ENCODE data around the gene GADL1.

GADL1 gene

DNA sequence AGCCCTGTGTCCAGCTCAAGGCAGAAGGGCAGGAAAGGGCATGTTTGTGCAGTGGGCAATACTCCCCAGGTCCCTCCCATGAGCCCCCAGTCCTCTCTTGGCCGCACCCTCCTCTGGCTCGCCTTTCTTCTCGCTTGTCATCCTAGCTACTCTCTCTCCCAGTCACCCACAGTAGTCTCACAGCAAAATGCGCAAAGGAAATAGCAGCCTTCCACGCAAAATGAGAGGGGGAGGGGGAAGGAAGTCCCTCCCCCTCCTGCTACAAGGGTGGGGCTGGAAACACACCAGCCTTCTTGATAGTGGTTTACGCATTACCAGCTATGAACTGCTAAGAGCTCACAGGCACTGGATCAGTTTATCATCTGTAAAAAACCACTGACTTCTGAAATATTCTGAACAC is 83.8 kb downstream of the GADL1 start:
- no peaks in the 10 kb centered on the region for H3K9me3 ChIP-seq (ENCODE audit: control insufficient read depth, low read length)
- H3K14ac ChIP-seq (ENCODE audit: low read length in 2 of 2), result no peak overlapping the region
- H2BK12ac ChIP-seq (ENCODE audit: low read length in 2 of 2), result no peak overlapping the region
- no peaks in the 10 kb centered on the region for H3K36me3 ChIP-seq (ENCODE audit: control insufficient read depth in 1 of 2, insufficient read depth in 2 of 2, low read depth in 1 of 2, low read length in 2 of 2)
- H2AK5ac ChIP-seq (ENCODE audit: low read length, severe bottlenecking), result no peak overlapping the region
- peak overlapping the region; percentile 66 for H3K9ac ChIP-seq (ENCODE audit: low read length)
- H3K4me3 ChIP-seq (ENCODE audit: insufficient read depth in 1 of 2, low read depth in 1 of 2, low read length in 2 of 2), result peak overlapping the region in 1 of 2 experiments; percentile 59
- WGBS, result 83% methylated on average over 3 of the region's 6 CpGs
- H3K27ac ChIP-seq (ENCODE audit: low read length, poor library complexity, severe bottlenecking), result no peak overlapping the region
- H3K27me3 ChIP-seq (ENCODE audit: control insufficient read depth in 1 of 2, insufficient read depth in 1 of 2, low read length in 2 of 2), result peaks cover 0 to 4% of the 10 kb centered on the region in 2 experiments
- DNase-seq, result no peak
- no peak overlapping the region for H2AFZ ChIP-seq (ENCODE audit: low read depth, low read length)
- no peak overlapping the region for H3K23ac ChIP-seq (ENCODE audit: low read length in 2 of 2)
- no peak overlapping the region for H2BK15ac ChIP-seq (ENCODE audit: low read depth, poor library complexity, severe bottlenecking)
- no peaks in the 10 kb centered on the region for H3K79me1 ChIP-seq (replicated peaks; ENCODE audit: low read length, poor library complexity, severe bottlenecking)
- no peak overlapping the region for H4K8ac ChIP-seq (ENCODE audit: low read length)
- no peak overlapping the region for H2BK5ac ChIP-seq (ENCODE audit: low read depth, low read length, poor library complexity, severe bottlenecking)
- no peaks in the 10 kb centered on the region for H3K4me1 ChIP-seq (ENCODE audit: control insufficient read depth, insufficient read depth, low read depth, low read length)
- H2BK120ac ChIP-seq (ENCODE audit: low read depth, low read length), result no peak overlapping the region
- H4K91ac ChIP-seq (ENCODE audit: low read length), result peak overlapping the region; percentile 32
- H3K4me2 ChIP-seq (ENCODE audit: low read length, poor library complexity, severe bottlenecking), result no peak overlapping the region
- H3K18ac ChIP-seq (ENCODE audit: low read depth in 1 of 2, low read length in 2 of 2), result no peak overlapping the region
- no peak overlapping the region for H3K4ac ChIP-seq (ENCODE audit: low read depth in 1 of 2, low read length in 2 of 2)

GRCh38 chr3:30805695-30806094 is 88.8 kb downstream of the GADL1 start:
- no peak overlapping the region for H3K23ac ChIP-seq (ENCODE audit: low read length in 2 of 2)
- no peak overlapping the region for H2BK5ac ChIP-seq (ENCODE audit: low read depth, low read length, poor library complexity, severe bottlenecking)
- H3K36me3 ChIP-seq (ENCODE audit: control insufficient read depth in 1 of 2, insufficient read depth in 2 of 2, low read depth in 1 of 2, low read length in 2 of 2), result no peaks in the 10 kb centered on the region
- H2BK12ac ChIP-seq (ENCODE audit: low read length in 2 of 2), result no peak overlapping the region
- H3K9ac ChIP-seq (ENCODE audit: low read length), result no peak overlapping the region
- H4K8ac ChIP-seq (ENCODE audit: low read length), result no peak overlapping the region
- H4K91ac ChIP-seq (ENCODE audit: low read length), result no peak overlapping the region
- H3K4me2 ChIP-seq (ENCODE audit: low read length, poor library complexity, severe bottlenecking), result no peak overlapping the region
- H3K4ac ChIP-seq (ENCODE audit: low read depth in 1 of 2, low read length in 2 of 2), result no peak overlapping the region
- H3K14ac ChIP-seq (ENCODE audit: low read length in 2 of 2), result no peak overlapping the region
- H3K4me1 ChIP-seq (ENCODE audit: control insufficient read depth, insufficient read depth, low read depth, low read length), result no peaks in the 10 kb centered on the region
- H2BK120ac ChIP-seq (ENCODE audit: low read depth, low read length), result no peak overlapping the region
- WGBS, result 94% methylated on average over 6 of the region's 6 CpGs
- H3K4me3 ChIP-seq (ENCODE audit: insufficient read depth in 1 of 2, low read depth in 1 of 2, low read length in 2 of 2), result no peak overlapping the region
- no peak overlapping the region for H2AK5ac ChIP-seq (ENCODE audit: low read length, severe bottlenecking)
- no peak overlapping the region for H2AFZ ChIP-seq (ENCODE audit: low read depth, low read length)
- DNase-seq, result no peak
- H3K27me3 ChIP-seq (ENCODE audit: control insufficient read depth in 1 of 2, insufficient read depth in 1 of 2, low read length in 2 of 2), result peaks cover 0 to 3% of the 10 kb centered on the region in 2 experiments
- no peak overlapping the region for H2BK15ac ChIP-seq (ENCODE audit: low read depth, poor library complexity, severe bottlenecking)
- no peak overlapping the region for H3K18ac ChIP-seq (ENCODE audit: low read depth in 1 of 2, low read length in 2 of 2)
- no peaks in the 10 kb centered on the region for H3K9me3 ChIP-seq (ENCODE audit: control insufficient read depth, low read length)
- no peaks in the 10 kb centered on the region for H3K79me1 ChIP-seq (replicated peaks; ENCODE audit: low read length, poor library complexity, severe bottlenecking)
- no peak overlapping the region for H3K27ac ChIP-seq (ENCODE audit: low read length, poor library complexity, severe bottlenecking)

- Histone ChIP-seq H3K4me2 (ENCODE audit: low read length, poor library complexity, severe bottlenecking) (no peak overlapping the region), H3K27ac (ENCODE audit: low read length, poor library complexity, severe bottlenecking) (no peak overlapping the region), H3K14ac (ENCODE audit: low read length in 2 of 2) (no peak overlapping the region), H3K36me3 (ENCODE audit: control insufficient read depth in 1 of 2, insufficient read depth in 2 of 2, low read depth in 1 of 2, low read length in 2 of 2) (no peaks in the 10 kb centered on the region), H2BK5ac (ENCODE audit: low read depth, low read length, poor library complexity, severe bottlenecking) (no peak overlapping the region), H4K8ac (ENCODE audit: low read length) (no peak overlapping the region), H3K27me3 (ENCODE audit: control insufficient read depth in 1 of 2, insufficient read depth in 1 of 2, low read length in 2 of 2) (no peaks in the 10 kb centered on the region), H3K4me1 (ENCODE audit: control insufficient read depth, insufficient read depth, low read depth, low read length) (no peaks in the 10 kb centered on the region), H2BK12ac (ENCODE audit: low read length in 2 of 2) (no peak overlapping the region), H2AK5ac (ENCODE audit: low read length, severe bottlenecking) (no peak overlapping the region), H3K4ac (ENCODE audit: low read depth in 1 of 2, low read length in 2 of 2) (no peak overlapping the region), H3K4me3 (ENCODE audit: insufficient read depth in 1 of 2, low read depth in 1 of 2, low read length in 2 of 2) (no peak overlapping the region), H3K18ac (ENCODE audit: low read depth in 1 of 2, low read length in 2 of 2) (no peak overlapping the region), H3K9ac (ENCODE audit: low read length) (no peak overlapping the region), H2BK120ac (ENCODE audit: low read depth, low read length) (no peak overlapping the region), H3K79me1 (replicated peaks; ENCODE audit: low read length, poor library complexity, severe bottlenecking) (no peaks in the 10 kb centered on the region), H3K9me3 (ENCODE audit: control insufficient read depth, low read length) (no peaks in the 10 kb centered on the region), H2BK15ac (ENCODE audit: low read depth, poor library complexity, severe bottlenecking) (no peak overlapping the region), H2AFZ (ENCODE audit: low read depth, low read length) (no peak overlapping the region), H3K23ac (ENCODE audit: low read length in 2 of 2) (no peak overlapping the region), H4K91ac (ENCODE audit: low read length) (no peak overlapping the region)
- WGBS, result 94% methylated on average over 2 of the region's 3 CpGs
- peak; percentile 2 for DNase-seq
These were observed 89.5 kb downstream of the GADL1 start for GRCh38 chr3:30804984-30805383.

DNA sequence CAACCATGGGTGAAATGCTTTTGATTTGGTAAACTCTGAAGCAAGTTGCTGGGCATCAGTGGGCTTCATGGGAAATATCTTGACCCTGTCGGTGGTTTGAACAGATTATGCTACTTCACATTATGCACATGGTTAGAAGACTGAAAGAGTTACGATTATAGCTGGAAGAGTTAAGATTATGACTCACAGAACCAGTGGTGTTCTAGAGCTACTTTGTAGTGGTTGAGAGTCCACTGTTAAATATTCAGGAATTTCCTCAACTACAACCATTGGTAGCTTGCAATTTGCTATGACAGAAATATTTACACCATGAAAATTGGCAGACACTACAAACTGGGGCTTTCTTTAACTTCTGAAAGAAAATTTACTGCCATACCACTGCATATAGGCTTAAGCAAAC is 99.3 kb downstream of the GADL1 start:
- no peak for DNase-seq
- Histone ChIP-seq H3K36me3 (ENCODE audit: control insufficient read depth in 1 of 2, insufficient read depth in 2 of 2, low read depth in 1 of 2, low read length in 2 of 2) (no peaks in the 10 kb centered on the region), H3K4me1 (ENCODE audit: control insufficient read depth, insufficient read depth, low read depth, low read length) (no peaks in the 10 kb centered on the region), H4K8ac (ENCODE audit: low read length) (no peak overlapping the region), H2BK120ac (ENCODE audit: low read depth, low read length) (no peak overlapping the region), H3K4ac (ENCODE audit: low read depth in 1 of 2, low read length in 2 of 2) (no peak overlapping the region), H2BK5ac (ENCODE audit: low read depth, low read length, poor library complexity, severe bottlenecking) (no peak overlapping the region), H2BK15ac (ENCODE audit: low read depth, poor library complexity, severe bottlenecking) (no peak overlapping the region), H3K4me3 (ENCODE audit: insufficient read depth in 1 of 2, low read depth in 1 of 2, low read length in 2 of 2) (no peak overlapping the region), H3K9ac (ENCODE audit: low read length) (no peak overlapping the region), H2BK12ac (ENCODE audit: low read length in 2 of 2) (no peak overlapping the region), H2AK5ac (ENCODE audit: low read length, severe bottlenecking) (no peak overlapping the region), H3K14ac (ENCODE audit: low read length in 2 of 2) (no peak overlapping the region), H3K23ac (ENCODE audit: low read length in 2 of 2) (no peak overlapping the region), H4K91ac (ENCODE audit: low read length) (no peak overlapping the region), H3K79me1 (replicated peaks; ENCODE audit: low read length, poor library complexity, severe bottlenecking) (no peaks in the 10 kb centered on the region), H3K27me3 (ENCODE audit: control insufficient read depth in 1 of 2, insufficient read depth in 1 of 2, low read length in 2 of 2) (no peaks in the 10 kb centered on the region), H3K18ac (ENCODE audit: low read depth in 1 of 2, low read length in 2 of 2) (no peak overlapping the region), H3K9me3 (ENCODE audit: control insufficient read depth, low read length) (no peaks in the 10 kb centered on the region), H2AFZ (ENCODE audit: low read depth, low read length) (no peak overlapping the region), H3K4me2 (ENCODE audit: low read length, poor library complexity, severe bottlenecking) (no peak overlapping the region), H3K27ac (ENCODE audit: low read length, poor library complexity, severe bottlenecking) (no peak overlapping the region)
- 88% methylated on average over 2 of the region's 2 CpGs for WGBS

Measured in mesenchymal stem cell (in vitro differentiated cells and primary cell).